Measurements from ENCODE around the gene ADIPOR1. TPM values are rescaled to one million over a fixed set of nuclear protein-coding genes. Genes with fewer than 3 reads are reported as not detected.

The ADIPOR1 gene
- polyA plus RNA-seq, 1 donor = 73.8 TPM

- DNase-seq = no peak
- H3K4me1 ChIP-seq (ENCODE audit: control insufficient read depth, insufficient read depth, low read length) = peaks cover 18% of the 10 kb centered on the region
- H3K27me3 ChIP-seq (ENCODE audit: control insufficient read depth, insufficient read depth, low read length) = no peaks in the 10 kb centered on the region
- H3K36me3 ChIP-seq (ENCODE audit: control insufficient read depth, insufficient read depth, low read length) = peaks cover 7% of the 10 kb centered on the region
- peak overlapping the region; percentile 94 for H3K4me3 ChIP-seq (ENCODE audit: low read length)
- 70% methylated on average over 2 of the region's 6 CpGs for WGBS (ENCODE audit: insufficient coverage, low lambda C conversion rate)
- H3K9me3 ChIP-seq (ENCODE audit: control insufficient read depth, low read depth, low read length) = no peaks in the 10 kb centered on the region
- H3K27ac ChIP-seq (ENCODE audit: low read length) = no peak overlapping the region
These were observed 1.1 kb downstream of the ADIPOR1 start for GRCh38 chr1:202956969-202957368.

- no peak overlapping the region for H3K27ac ChIP-seq (ENCODE audit: low read length)
- H3K9me3 ChIP-seq (ENCODE audit: control insufficient read depth, low read depth, low read length) = no peaks in the 10 kb centered on the region
These were observed 3.9 kb downstream of the ADIPOR1 start for GRCh38 chr1:202954057-202954745.

GRCh38 chr1:202953392-202953791 is 4.7 kb downstream of the ADIPOR1 start:
- no peak for DNase-seq
- Histone ChIP-seq H3K36me3 (ENCODE audit: control insufficient read depth, insufficient read depth, low read length) (peaks cover 21% of the 10 kb centered on the region), H3K4me3 (ENCODE audit: low read length) (no peak overlapping the region), H3K9me3 (ENCODE audit: control insufficient read depth, low read depth, low read length) (no peaks in the 10 kb centered on the region), H3K27ac (ENCODE audit: low read length) (no peak overlapping the region), H3K4me1 (ENCODE audit: control insufficient read depth, insufficient read depth, low read length) (peaks cover 12% of the 10 kb centered on the region), H3K27me3 (ENCODE audit: control insufficient read depth, insufficient read depth, low read length) (no peaks in the 10 kb centered on the region)

More at GRCh38 chr1:202954057-202954745, 3.9 kb downstream of the ADIPOR1 start:
- Histone ChIP-seq H3K4me1 (ENCODE audit: control insufficient read depth, insufficient read depth, low read length) (peaks cover 18% of the 10 kb centered on the region), H3K36me3 (ENCODE audit: control insufficient read depth, insufficient read depth, low read length) (peaks cover 16% of the 10 kb centered on the region), H3K4me3 (ENCODE audit: low read length) (no peak overlapping the region), H3K27me3 (ENCODE audit: control insufficient read depth, insufficient read depth, low read length) (no peaks in the 10 kb centered on the region)
- no peak for DNase-seq
- 100% methylated on average over 1 of the region's 6 CpGs for WGBS (ENCODE audit: insufficient coverage, low lambda C conversion rate)

GRCh38 chr1:202952818-202953217 is 5.3 kb downstream of the ADIPOR1 start:
- H3K4me3 ChIP-seq (ENCODE audit: low read length) = no peak overlapping the region
- H3K36me3 ChIP-seq (ENCODE audit: control insufficient read depth, insufficient read depth, low read length) = peaks cover 26% of the 10 kb centered on the region
- no peaks in the 10 kb centered on the region for H3K9me3 ChIP-seq (ENCODE audit: control insufficient read depth, low read depth, low read length)
- H3K4me1 ChIP-seq (ENCODE audit: control insufficient read depth, insufficient read depth, low read length) = peaks cover 12% of the 10 kb centered on the region
- WGBS (ENCODE audit: insufficient coverage, low lambda C conversion rate) = no CpG with 5 or more reads among the region's 4 CpGs
- H3K27me3 ChIP-seq (ENCODE audit: control insufficient read depth, insufficient read depth, low read length) = no peaks in the 10 kb centered on the region
- DNase-seq = peak in 1 of 2 donors; percentile 9
- H3K27ac ChIP-seq (ENCODE audit: low read length) = no peak overlapping the region

GRCh38 chr1:202952099-202952498 is 6.0 kb downstream of the ADIPOR1 start:
- Histone ChIP-seq H3K27ac (ENCODE audit: low read length) (no peak overlapping the region), H3K36me3 (ENCODE audit: control insufficient read depth, insufficient read depth, low read length) (peaks cover 28% of the 10 kb centered on the region), H3K27me3 (ENCODE audit: control insufficient read depth, insufficient read depth, low read length) (no peaks in the 10 kb centered on the region), H3K4me1 (ENCODE audit: control insufficient read depth, insufficient read depth, low read length) (peaks cover 12% of the 10 kb centered on the region), H3K4me3 (ENCODE audit: low read length) (no peak overlapping the region), H3K9me3 (ENCODE audit: control insufficient read depth, low read depth, low read length) (no peaks in the 10 kb centered on the region)
- no peak for DNase-seq
- no CpG with 5 or more reads among the region's 1 CpG for WGBS (ENCODE audit: insufficient coverage, low lambda C conversion rate)

GRCh38 chr1:202951437-202951836 is 6.7 kb downstream of the ADIPOR1 start:
- H3K27ac ChIP-seq (ENCODE audit: low read length) = no peak overlapping the region

GRCh38 chr1:202945483-202945882 is 12.6 kb downstream of the ADIPOR1 start:
- no peak for DNase-seq
- WGBS (ENCODE audit: insufficient coverage, low lambda C conversion rate) = 100% methylated on average over 1 of the region's 2 CpGs
- H3K4me3 ChIP-seq (ENCODE audit: low read length) = no peak overlapping the region
- H3K27me3 ChIP-seq (ENCODE audit: control insufficient read depth, insufficient read depth, low read length) = no peaks in the 10 kb centered on the region
- no peak overlapping the region for H3K27ac ChIP-seq (ENCODE audit: low read length)
- H3K4me1 ChIP-seq (ENCODE audit: control insufficient read depth, insufficient read depth, low read length) = no peaks in the 10 kb centered on the region
- H3K36me3 ChIP-seq (ENCODE audit: control insufficient read depth, insufficient read depth, low read length) = peaks cover 70% of the 10 kb centered on the region
- H3K9me3 ChIP-seq (ENCODE audit: control insufficient read depth, low read depth, low read length) = no peaks in the 10 kb centered on the region

More at GRCh38 chr1:202951437-202951836, 6.7 kb downstream of the ADIPOR1 start:
- no CpG with 5 or more reads among the region's 2 CpGs for WGBS (ENCODE audit: insufficient coverage, low lambda C conversion rate)
- DNase-seq = no peak
- no peak overlapping the region for H3K4me3 ChIP-seq (ENCODE audit: low read length)
- H3K4me1 ChIP-seq (ENCODE audit: control insufficient read depth, insufficient read depth, low read length) = peaks cover 7% of the 10 kb centered on the region
- H3K36me3 ChIP-seq (ENCODE audit: control insufficient read depth, insufficient read depth, low read length) = peaks cover 31% of the 10 kb centered on the region
- H3K27me3 ChIP-seq (ENCODE audit: control insufficient read depth, insufficient read depth, low read length) = no peaks in the 10 kb centered on the region
- no peaks in the 10 kb centered on the region for H3K9me3 ChIP-seq (ENCODE audit: control insufficient read depth, low read depth, low read length)

- Histone ChIP-seq H3K4me1 (ENCODE audit: control insufficient read depth, insufficient read depth, low read length) (no peaks in the 10 kb centered on the region), H3K9me3 (ENCODE audit: control insufficient read depth, low read depth, low read length) (no peaks in the 10 kb centered on the region), H3K4me3 (ENCODE audit: low read length) (no peak overlapping the region), H3K27ac (ENCODE audit: low read length) (no peak overlapping the region), H3K27me3 (ENCODE audit: control insufficient read depth, insufficient read depth, low read length) (no peaks in the 10 kb centered on the region), H3K36me3 (ENCODE audit: control insufficient read depth, insufficient read depth, low read length) (peaks cover 64% of the 10 kb centered on the region)
- DNase-seq = no peak
- WGBS (ENCODE audit: insufficient coverage, low lambda C conversion rate) = no CpG with 5 or more reads among the region's 5 CpGs
These were observed 13.6 kb downstream of the ADIPOR1 start for GRCh38 chr1:202944438-202944921.

GRCh38 chr1:202942426-202942825 is 15.7 kb downstream of the ADIPOR1 start:
- Histone ChIP-seq H3K27ac (ENCODE audit: low read length) (no peak overlapping the region), H3K4me1 (ENCODE audit: control insufficient read depth, insufficient read depth, low read length) (no peaks in the 10 kb centered on the region), H3K9me3 (ENCODE audit: control insufficient read depth, low read depth, low read length) (no peaks in the 10 kb centered on the region), H3K4me3 (ENCODE audit: low read length) (no peak overlapping the region), H3K36me3 (ENCODE audit: control insufficient read depth, insufficient read depth, low read length) (peaks cover 50% of the 10 kb centered on the region), H3K27me3 (ENCODE audit: control insufficient read depth, insufficient read depth, low read length) (no peaks in the 10 kb centered on the region)
- DNase-seq = peak; percentile 43 to 72
- no CpG with 5 or more reads among the region's 1 CpG for WGBS (ENCODE audit: insufficient coverage, low lambda C conversion rate)

- Histone ChIP-seq H3K27ac (ENCODE audit: low read length) (no peak overlapping the region), H3K9me3 (ENCODE audit: control insufficient read depth, low read depth, low read length) (no peaks in the 10 kb centered on the region), H3K4me3 (ENCODE audit: low read length) (no peak overlapping the region), H3K27me3 (ENCODE audit: control insufficient read depth, insufficient read depth, low read length) (no peaks in the 10 kb centered on the region), H3K4me1 (ENCODE audit: control insufficient read depth, insufficient read depth, low read length) (no peaks in the 10 kb centered on the region), H3K36me3 (ENCODE audit: control insufficient read depth, insufficient read depth, low read length) (peaks cover 47% of the 10 kb centered on the region)
- DNase-seq = no peak
- no CpG with 5 or more reads among the region's 4 CpGs for WGBS (ENCODE audit: insufficient coverage, low lambda C conversion rate)
These were observed 16.7 kb downstream of the ADIPOR1 start for GRCh38 chr1:202941372-202941771.

- H3K4me3 ChIP-seq (ENCODE audit: low read length) = no peak overlapping the region
- H3K27ac ChIP-seq (ENCODE audit: low read length) = no peak overlapping the region
- no peaks in the 10 kb centered on the region for H3K4me1 ChIP-seq (ENCODE audit: control insufficient read depth, insufficient read depth, low read length)
- H3K9me3 ChIP-seq (ENCODE audit: control insufficient read depth, low read depth, low read length) = no peaks in the 10 kb centered on the region
- DNase-seq = no peak
- no peaks in the 10 kb centered on the region for H3K27me3 ChIP-seq (ENCODE audit: control insufficient read depth, insufficient read depth, low read length)
- H3K36me3 ChIP-seq (ENCODE audit: control insufficient read depth, insufficient read depth, low read length) = peaks cover 38% of the 10 kb centered on the region
These were observed 17.6 kb downstream of the ADIPOR1 start for GRCh38 chr1:202940561-202940960.
